Kidney (tissue), 14 donors: ENCODE data around the gene ILK. TPM values are rescaled to one million over a fixed set of nuclear protein-coding genes. Genes with fewer than 3 reads are reported as not detected.

Experiments used
- DNase-seq, 5 donors: peaks; one replicate each; pipeline ENCODE4 v3.0.0-alpha.2; 2013 to 2020
- FAIRE-seq: peaks from 2 replicates; lab custom pipeline; 2012; peaks lifted over from hg19 to GRCh38; lab: Jason Lieb, UNC
- H3K27ac ChIP-seq, 2 donors: one replicate each; pipeline ENCODE4 v1.7.0; 2013; ENCODE audit warnings: low read depth in 2 of 2, low read length in 2 of 2, inconsistent platforms in 1 of 2
- H3K27me3 ChIP-seq: one replicate; pipeline ENCODE4 v1.7.1; 2013; ENCODE audit warnings: low read length, inconsistent platforms; ENCODE audit not compliant: control insufficient read depth, insufficient read depth
- H3K36me3 ChIP-seq, 3 donors: one replicate each; pipeline versions ENCODE4 v1.7.0 to v1.7.1; 2013; ENCODE audit warnings: low read length in 3 of 3, control low read depth in 1 of 3, inconsistent platforms in 1 of 3; ENCODE audit not compliant: insufficient read depth in 3 of 3, control insufficient read depth in 2 of 3
- H3K4me1 ChIP-seq, 3 donors: one replicate each; pipeline versions ENCODE4 v1.7.0 to v1.7.1; 2013; ENCODE audit warnings: low read length in 3 of 3, inconsistent platforms in 1 of 3, low read depth in 1 of 3; ENCODE audit not compliant: control insufficient read depth in 2 of 3, insufficient read depth in 2 of 3
- H3K4me3 ChIP-seq, 3 donors: one replicate each; pipeline versions ENCODE4 v1.7.0 to v1.8.1; 2013; ENCODE audit warnings: low read length in 3 of 3, control low read depth in 1 of 3, inconsistent platforms in 1 of 3
- H3K9ac ChIP-seq, 3 donors: one replicate each; pipeline versions ENCODE4 v1.7.0 to v1.7.1; 2013; ENCODE audit warnings: low read length in 3 of 3, control low read depth in 1 of 3, inconsistent platforms in 1 of 3
- H3K9me3 ChIP-seq, 3 donors: one replicate each; pipeline versions ENCODE4 v1.7.0 to v1.7.1; 2013; ENCODE audit warnings: low read length in 3 of 3, control low read depth in 1 of 3, inconsistent platforms in 1 of 3; ENCODE audit not compliant: control insufficient read depth in 2 of 3, insufficient read depth in 1 of 3
- intact Hi-C: fragments of 100-400 bp; cut with DNase I; formaldehyde crosslinking; loops from one replicate; pipeline ENCODE4 v1.11.1; 2022
- polyA plus RNA-seq: library from polyadenylated mRNA; stranded (reverse); fragments of 350-450 nt; fragmentation: Illumina TruSeq; extraction: RNeasy Lipid Tissue Mini Kit (QIAGEN cat#74804); gene quantifications from one replicate; pipeline ENCODE4 v1.2.3, GENCODE V29; 2014; ENCODE audit warnings: low read depth, low replicate concordance; ENCODE audit not compliant: insufficient read depth
- total RNA-seq: library from RNA; stranded (reverse); fragmentation: NEBNext Ultra II Directional; extraction: Animal tissue kit (Norgen Biotek cat#: 25700); gene quantifications from one replicate; pipeline ENCODE4 v1.2.1, GENCODE V29; 2021
- TF ChIP-seq, protein P1 (sequence below): IDR thresholded peaks from 3 replicates; pipeline ENCODE4 v1.5.1; 2012; ENCODE audit warnings: mild to moderate bottlenecking, moderate library complexity, borderline replicate concordance; ENCODE audit not compliant: insufficient read depth; ENCODE audit errors: extremely low read depth
- donor health status: control.
- donor health status: control.
- donor health status: control.
- donor health status: control.
- donor health status: control.
- donor health status: DM: yes; HTN: yes; CAD: no.
- donor health status: Normal renal cell carcinoma (clear cell type).

Gene ILK
- total and polyA plus RNA-seq, 2 donors from 2014 or later = 149 to 170 TPM

GRCh38 chr11:6556139-6556949 lies 47.2 kb upstream of the ILK start:
- TF ChIP-seq, protein P1, sequence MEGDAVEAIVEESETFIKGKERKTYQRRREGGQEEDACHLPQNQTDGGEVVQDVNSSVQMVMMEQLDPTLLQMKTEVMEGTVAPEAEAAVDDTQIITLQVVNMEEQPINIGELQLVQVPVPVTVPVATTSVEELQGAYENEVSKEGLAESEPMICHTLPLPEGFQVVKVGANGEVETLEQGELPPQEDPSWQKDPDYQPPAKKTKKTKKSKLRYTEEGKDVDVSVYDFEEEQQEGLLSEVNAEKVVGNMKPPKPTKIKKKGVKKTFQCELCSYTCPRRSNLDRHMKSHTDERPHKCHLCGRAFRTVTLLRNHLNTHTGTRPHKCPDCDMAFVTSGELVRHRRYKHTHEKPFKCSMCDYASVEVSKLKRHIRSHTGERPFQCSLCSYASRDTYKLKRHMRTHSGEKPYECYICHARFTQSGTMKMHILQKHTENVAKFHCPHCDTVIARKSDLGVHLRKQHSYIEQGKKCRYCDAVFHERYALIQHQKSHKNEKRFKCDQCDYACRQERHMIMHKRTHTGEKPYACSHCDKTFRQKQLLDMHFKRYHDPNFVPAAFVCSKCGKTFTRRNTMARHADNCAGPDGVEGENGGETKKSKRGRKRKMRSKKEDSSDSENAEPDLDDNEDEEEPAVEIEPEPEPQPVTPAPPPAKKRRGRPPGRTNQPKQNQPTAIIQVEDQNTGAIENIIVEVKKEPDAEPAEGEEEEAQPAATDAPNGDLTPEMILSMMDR = no peak
- no peak for FAIRE-seq
- no peak overlapping the region for H3K4me3 ChIP-seq
- DNase-seq = peak in 2 of 5 donors; percentile 69 to 78
- peak overlapping the region; percentile 33 for H3K27ac ChIP-seq
- no peaks in the 10 kb centered on the region for H3K27me3 ChIP-seq
- H3K9ac ChIP-seq = no peak overlapping the region
- no peaks in the 10 kb centered on the region for H3K9me3 ChIP-seq
- H3K4me1 ChIP-seq = peaks cover 0 to 9% (median 8%) of the 10 kb centered on the region in 3 donors
- no peaks in the 10 kb centered on the region for H3K36me3 ChIP-seq
- intact Hi-C loops = no loop called here

GRCh38 chr11:6557063-6557462 lies 46.5 kb upstream of the ILK start:
- Histone ChIP-seq H3K27me3 (no peaks in the 10 kb centered on the region), H3K4me1 (peaks cover 0 to 9% (median 8%) of the 10 kb centered on the region in 3 donors), H3K4me3 (no peak overlapping the region), H3K27ac (peak overlapping the region in 1 of 2 donors; percentile 33), H3K9me3 (no peaks in the 10 kb centered on the region), H3K36me3 (no peaks in the 10 kb centered on the region), H3K9ac (no peak overlapping the region)
- DNase-seq (no peak), FAIRE-seq (no peak)
- TF ChIP-seq, protein P1 = no peak
- intact Hi-C loops = no loop called here

DNA sequence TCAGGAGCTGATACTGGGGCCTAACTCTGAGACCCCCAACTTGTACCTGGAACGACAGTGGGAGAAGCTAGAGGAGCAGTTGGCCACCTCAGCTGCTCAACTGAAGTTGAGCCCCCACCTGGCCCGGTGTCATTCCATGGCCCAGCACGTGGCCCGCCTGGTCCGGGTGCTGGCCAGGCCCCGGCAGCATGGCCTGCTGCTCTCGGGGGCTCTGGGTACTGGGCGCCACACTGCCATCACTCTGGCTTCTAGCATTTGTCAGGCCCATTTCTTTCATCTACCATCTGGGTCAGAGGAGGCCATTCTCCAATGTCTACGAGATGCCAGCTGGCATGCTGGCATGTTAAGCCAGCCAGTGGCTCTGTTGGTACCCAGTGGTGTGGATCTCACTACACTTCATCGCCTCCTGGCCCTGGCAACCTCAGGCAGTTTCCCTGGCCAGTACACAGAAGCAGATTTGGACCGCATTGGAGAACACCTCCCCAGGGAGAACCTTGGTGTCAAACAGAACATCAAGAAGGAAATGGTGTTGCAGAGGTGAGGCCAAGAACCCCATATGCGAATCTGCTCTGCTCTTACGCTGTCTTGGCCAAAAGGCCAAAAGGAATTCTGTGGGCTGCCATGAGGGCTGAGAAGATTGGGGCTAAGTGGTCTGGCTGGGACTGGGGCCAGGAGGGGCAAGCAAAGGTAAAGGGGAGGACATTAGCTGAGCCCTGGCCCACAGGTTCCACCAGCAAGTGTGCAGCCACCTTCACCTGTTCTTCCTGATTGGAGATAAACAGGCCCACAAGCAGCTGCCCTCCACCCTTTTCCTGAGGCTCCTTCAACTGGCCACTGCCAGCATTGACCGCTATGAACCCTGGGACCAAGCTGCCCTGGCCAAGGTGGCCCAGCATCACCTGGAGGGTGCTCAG lies 45.6 kb upstream of the ILK start:
- intact Hi-C loops = no loop called here
- TF ChIP-seq, protein P1 = no peak
- H3K9me3 ChIP-seq = no peaks in the 10 kb centered on the region
- no peaks in the 10 kb centered on the region for H3K27me3 ChIP-seq
- H3K27ac ChIP-seq = no peak overlapping the region
- no peaks in the 10 kb centered on the region for H3K36me3 ChIP-seq
- no peak overlapping the region for H3K9ac ChIP-seq
- peaks cover 0 to 9% (median 8%) of the 10 kb centered on the region in 3 donors for H3K4me1 ChIP-seq
- no peak overlapping the region for H3K4me3 ChIP-seq
- DNase-seq (no peak), FAIRE-seq (no peak)
